ENCODE measurements around the gene TMEM252.

- TF ChIP-seq CTCF (conservative IDR thresholded peaks at IDR 0.05; ENCODE audit: low read depth, low read length), result no peak
- no peak for TF ChIP-seq EZH2 (IDR thresholded peaks at IDR 0.05; ENCODE audit: low read length, unreplicated experiment)
Measured at GRCh38 chr9:68496356-68496755, 44.3 kb downstream of the TMEM252 start.
